Esophagus muscularis mucosa (tissue), 4 donors: Measurements from ENCODE around the gene ELAPOR2. TPM values are rescaled to one million over a fixed set of nuclear protein-coding genes. Genes with fewer than 3 reads are reported as not detected.

Experiments used
- DNase-seq: peaks from one replicate; pipeline ENCODE4 v3.0.0-alpha.2; 2017; ENCODE audit errors: extremely low spot score
- H3K27ac ChIP-seq, 4 donors: fragments of 200-600 bp; sonication (generic); replicated peaks in 1 of 4; 1 replicate in 3 of 4; 2 replicates in 1 of 4; pipeline ENCODE4 v1.5.1; 2016 to 2019; ENCODE audit warnings: mild to moderate bottlenecking in 1 of 4
- H3K27me3 ChIP-seq, 4 donors: fragments of 200-600 bp; sonication (generic); one replicate each; pipeline versions ENCODE4 v1.5.1 to v1.6.0; 2016 to 2019
- H3K36me3 ChIP-seq, 4 donors: fragments of 200-600 bp; sonication (generic); one replicate each; pipeline ENCODE4 v1.5.1; 2016 to 2019
- H3K4me1 ChIP-seq, 4 donors: fragments of 200-600 bp; sonication (generic); one replicate each; pipeline ENCODE4 v1.5.1; 2016 to 2019
- H3K4me3 ChIP-seq, 4 donors: fragments of 200-600 bp; sonication (generic); 1 replicate in 2 of 4; 2 replicates in 2 of 4; pipeline ENCODE4 v1.5.1; 2016 to 2019; ENCODE audit warnings: mild to moderate bottlenecking in 4 of 4, moderate library complexity in 1 of 4
- H3K9me3 ChIP-seq, 4 donors: fragments of 200-600 bp; sonication (generic); 1 replicate in 3 of 4; 2 replicates in 1 of 4; pipeline ENCODE4 v1.5.1; 2016 to 2019
- EP300 ChIP-seq: sonication (generic); formaldehyde crosslinking; IDR thresholded peaks from one replicate; pipeline ENCODE4 v1.6.1; 2017; ENCODE audit warnings: antibody characterized with exemption
- POLR2A ChIP-seq: fragments of 450-650 bp; IDR thresholded peaks from one replicate; pipeline ENCODE4 v1.6.1; 2017; ENCODE audit warnings: antibody characterized with exemption, moderate library complexity, mild to moderate bottlenecking, low read depth
- POLR2AphosphoS5 ChIP-seq, 2 donors: sonication (generic); formaldehyde crosslinking; IDR thresholded peaks; one replicate each; pipeline ENCODE4 v1.6.1; 2017; ENCODE audit warnings: antibody characterized with exemption in 2 of 2
- WGBS: methylation state at CpG from one replicate; pipeline ENCODE4 v1.1.5; 2018; 5-methylcytosine and 5-hydroxymethylcytosine counted together
- intact Hi-C: fragments of 100-400 bp; cut with DNase I; formaldehyde crosslinking; loops from one replicate; pipeline ENCODE4 v1.15.1; 2023
- total RNA-seq, 4 donors: library from RNA; depleted of rRNA; stranded (reverse); fragments of >200 nt; gene quantifications; one replicate each; pipeline versions ENCODE4 v1.1.0 to v1.2.1, GENCODE V29; 2016
- TF ChIP-seq, protein P1 (sequence below), 3 experiments: fragments of 200-600 bp in 2 of 3; fragments of 450-650 bp in 1 of 3; sonication (generic) in 2 of 3; IDR thresholded peaks; one replicate each; pipeline ENCODE4 v1.5.1; 2017 to 2019; ENCODE audit warnings: antibody characterized with exemption in 3 of 3, mild to moderate bottlenecking in 2 of 3, moderate library complexity in 1 of 3

The ELAPOR2 gene, protein sequence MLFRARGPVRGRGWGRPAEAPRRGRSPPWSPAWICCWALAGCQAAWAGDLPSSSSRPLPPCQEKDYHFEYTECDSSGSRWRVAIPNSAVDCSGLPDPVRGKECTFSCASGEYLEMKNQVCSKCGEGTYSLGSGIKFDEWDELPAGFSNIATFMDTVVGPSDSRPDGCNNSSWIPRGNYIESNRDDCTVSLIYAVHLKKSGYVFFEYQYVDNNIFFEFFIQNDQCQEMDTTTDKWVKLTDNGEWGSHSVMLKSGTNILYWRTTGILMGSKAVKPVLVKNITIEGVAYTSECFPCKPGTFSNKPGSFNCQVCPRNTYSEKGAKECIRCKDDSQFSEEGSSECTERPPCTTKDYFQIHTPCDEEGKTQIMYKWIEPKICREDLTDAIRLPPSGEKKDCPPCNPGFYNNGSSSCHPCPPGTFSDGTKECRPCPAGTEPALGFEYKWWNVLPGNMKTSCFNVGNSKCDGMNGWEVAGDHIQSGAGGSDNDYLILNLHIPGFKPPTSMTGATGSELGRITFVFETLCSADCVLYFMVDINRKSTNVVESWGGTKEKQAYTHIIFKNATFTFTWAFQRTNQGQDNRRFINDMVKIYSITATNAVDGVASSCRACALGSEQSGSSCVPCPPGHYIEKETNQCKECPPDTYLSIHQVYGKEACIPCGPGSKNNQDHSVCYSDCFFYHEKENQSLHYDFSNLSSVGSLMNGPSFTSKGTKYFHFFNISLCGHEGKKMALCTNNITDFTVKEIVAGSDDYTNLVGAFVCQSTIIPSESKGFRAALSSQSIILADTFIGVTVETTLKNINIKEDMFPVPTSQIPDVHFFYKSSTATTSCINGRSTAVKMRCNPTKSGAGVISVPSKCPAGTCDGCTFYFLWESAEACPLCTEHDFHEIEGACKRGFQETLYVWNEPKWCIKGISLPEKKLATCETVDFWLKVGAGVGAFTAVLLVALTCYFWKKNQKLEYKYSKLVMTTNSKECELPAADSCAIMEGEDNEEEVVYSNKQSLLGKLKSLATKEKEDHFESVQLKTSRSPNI
- total RNA-seq: 10 to 100 TPM; 17.7 to 20.7 (median 19.8) TPM

- DNase-seq: no peak
- Histone ChIP-seq H3K36me3 (no peaks in the 10 kb centered on the region), H3K27me3 (no peaks in the 10 kb centered on the region), H3K27ac (peak within 1 kb of the TSS; percentile 74 to 79 (median 78)), H3K4me3 (peak within 1 kb of the TSS; percentile 71 to 80 (median 77)), H3K4me1 (peaks cover 12 to 24% (median 14%) of the 10 kb centered on the region in 4 donors), H3K9me3 (no peaks in the 10 kb centered on the region)
- intact Hi-C loops: loop anchor here (5.0 kb wide), 1 partner anchor 93 kb away; the partner anchor contains the start of gene DMTF1
- TF ChIP-seq, protein P1, sequence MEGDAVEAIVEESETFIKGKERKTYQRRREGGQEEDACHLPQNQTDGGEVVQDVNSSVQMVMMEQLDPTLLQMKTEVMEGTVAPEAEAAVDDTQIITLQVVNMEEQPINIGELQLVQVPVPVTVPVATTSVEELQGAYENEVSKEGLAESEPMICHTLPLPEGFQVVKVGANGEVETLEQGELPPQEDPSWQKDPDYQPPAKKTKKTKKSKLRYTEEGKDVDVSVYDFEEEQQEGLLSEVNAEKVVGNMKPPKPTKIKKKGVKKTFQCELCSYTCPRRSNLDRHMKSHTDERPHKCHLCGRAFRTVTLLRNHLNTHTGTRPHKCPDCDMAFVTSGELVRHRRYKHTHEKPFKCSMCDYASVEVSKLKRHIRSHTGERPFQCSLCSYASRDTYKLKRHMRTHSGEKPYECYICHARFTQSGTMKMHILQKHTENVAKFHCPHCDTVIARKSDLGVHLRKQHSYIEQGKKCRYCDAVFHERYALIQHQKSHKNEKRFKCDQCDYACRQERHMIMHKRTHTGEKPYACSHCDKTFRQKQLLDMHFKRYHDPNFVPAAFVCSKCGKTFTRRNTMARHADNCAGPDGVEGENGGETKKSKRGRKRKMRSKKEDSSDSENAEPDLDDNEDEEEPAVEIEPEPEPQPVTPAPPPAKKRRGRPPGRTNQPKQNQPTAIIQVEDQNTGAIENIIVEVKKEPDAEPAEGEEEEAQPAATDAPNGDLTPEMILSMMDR (IDR thresholded peaks at IDR 0.05): peak; percentile 45 to 60 (median 60)
- TF ChIP-seq POLR2AphosphoS5 (IDR thresholded peaks at IDR 0.05) (peak; percentile 18 to 72), EP300 (no peak)
- 1% methylated on average over 35 of the region's 70 CpGs for WGBS
These were observed at the start of gene ELAPOR2 for GRCh38 chr7:87059525-87060287. Gene ELAPOR2, minus strand, starts transcription at chr7:87059654. Its CDS starts 141 bp downstream, at chr7:87059513.

- Histone ChIP-seq H3K4me3 (no peak overlapping the region), H3K27me3 (no peaks in the 10 kb centered on the region), H3K36me3 (no peaks in the 10 kb centered on the region), H3K9me3 (no peaks in the 10 kb centered on the region), H3K4me1 (no peaks in the 10 kb centered on the region), H3K27ac (no peak overlapping the region)
- no peak for DNase-seq
- intact Hi-C loops: no loop called here
- 83% methylated on average over 5 of the region's 6 CpGs for WGBS
- TF ChIP-seq EP300 (no peak), POLR2AphosphoS5 (IDR thresholded peaks at IDR 0.05) (no peak), POLR2A (no peak)
- TF ChIP-seq, protein P1 (IDR thresholded peaks at IDR 0.05): no peak
These were observed 48.7 kb upstream of the ELAPOR2 start for GRCh38 chr7:87107949-87108776.

- no peaks in the 10 kb centered on the region for H3K27me3 ChIP-seq
- H3K27ac ChIP-seq: no peak overlapping the region
- no peaks in the 10 kb centered on the region for H3K4me1 ChIP-seq
- no peak for DNase-seq
- no peak overlapping the region for H3K4me3 ChIP-seq
- intact Hi-C loops: no loop called here
- H3K9me3 ChIP-seq: no peaks in the 10 kb centered on the region
- H3K36me3 ChIP-seq: no peaks in the 10 kb centered on the region
- TF ChIP-seq, protein P1 (IDR thresholded peaks at IDR 0.05): no peak
- TF ChIP-seq POLR2AphosphoS5 (IDR thresholded peaks at IDR 0.05): no peak
- no peak for TF ChIP-seq POLR2A
- no peak for TF ChIP-seq EP300
- 57% methylated on average over 4 of the region's 4 CpGs for WGBS
These were observed 47.6 kb upstream of the ELAPOR2 start for GRCh38 chr7:87106974-87107612.
